ENCODE results near the gene PLXNA3.

DNA sequence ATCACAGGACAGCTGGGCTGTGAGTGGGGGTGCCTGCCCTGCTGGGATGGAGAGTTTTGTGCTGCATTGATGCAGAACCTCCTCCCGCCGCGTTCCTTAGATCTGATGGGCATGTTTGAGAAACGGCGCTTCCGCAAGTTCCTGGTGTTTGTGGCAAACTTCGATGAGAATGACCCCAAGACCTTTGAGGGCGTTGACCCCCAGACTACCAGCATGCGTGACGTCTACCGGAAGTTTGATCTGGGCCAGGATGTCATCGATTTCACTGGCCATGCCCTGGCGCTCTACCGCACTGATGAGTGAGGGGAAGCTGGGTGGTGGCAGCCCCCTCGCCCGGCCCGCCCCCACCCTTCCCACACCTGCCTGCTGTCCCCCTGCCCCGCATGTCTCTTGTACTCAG lies 18.2 kb upstream of the PLXNA3 start:
- no peak for TF ChIP-seq POLR2A (IDR thresholded peaks at IDR 0.05)
- no peak for TF ChIP-seq EP300 (IDR thresholded peaks at IDR 0.05)
